ENCODE measurements around the gene ST3GAL4. TPM values are rescaled to one million over a fixed set of nuclear protein-coding genes. Genes with fewer than 3 reads are reported as not detected.

ST3GAL4 gene
- total RNA-seq, 1 experiment from 2014 or later, result 17.3 TPM

DNA sequence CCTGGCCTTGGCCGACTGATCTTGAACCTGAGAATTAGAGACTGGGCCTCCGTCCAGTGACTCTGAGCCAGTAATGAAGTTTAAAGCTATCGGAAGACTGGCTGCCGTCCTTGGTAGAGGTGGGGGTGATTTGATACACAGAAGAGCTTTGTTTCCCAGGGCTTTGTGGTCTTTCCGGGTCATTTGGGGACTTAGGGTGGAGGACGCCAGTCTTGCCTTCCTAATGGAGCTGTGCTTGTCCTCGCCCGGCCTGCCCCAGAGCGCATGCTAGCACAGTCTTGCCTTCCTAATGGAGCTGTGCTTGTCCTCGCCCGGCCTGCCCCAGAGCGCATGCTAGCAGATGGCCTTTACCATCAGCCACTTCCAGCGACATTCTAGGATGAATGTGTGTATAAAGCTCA lies 65.8 kb downstream of the ST3GAL4 start (continued):
- TF ChIP-seq TCF7 (CRISPR knock-in tag; IDR thresholded peaks at IDR 0.05; ENCODE audit: low read depth) (no peak), TEAD4 (CRISPR knock-in tag; IDR thresholded peaks at IDR 0.05) (no peak), ZNF263 (CRISPR knock-in tag; IDR thresholded peaks at IDR 0.05; ENCODE audit: low read depth) (no peak), MXD4 (CRISPR knock-in tag; IDR thresholded peaks at IDR 0.05; ENCODE audit: borderline replicate concordance) (no peak), HMGA2 (CRISPR knock-in tag; IDR thresholded peaks at IDR 0.05) (no peak), ESRRA (CRISPR knock-in tag; IDR thresholded peaks at IDR 0.05; ENCODE audit: borderline replicate concordance) (no peak)
- TF ChIP-seq, protein P1, sequence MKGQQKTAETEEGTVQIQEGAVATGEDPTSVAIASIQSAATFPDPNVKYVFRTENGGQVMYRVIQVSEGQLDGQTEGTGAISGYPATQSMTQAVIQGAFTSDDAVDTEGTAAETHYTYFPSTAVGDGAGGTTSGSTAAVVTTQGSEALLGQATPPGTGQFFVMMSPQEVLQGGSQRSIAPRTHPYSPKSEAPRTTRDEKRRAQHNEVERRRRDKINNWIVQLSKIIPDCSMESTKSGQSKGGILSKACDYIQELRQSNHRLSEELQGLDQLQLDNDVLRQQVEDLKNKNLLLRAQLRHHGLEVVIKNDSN (CRISPR knock-in tag; IDR thresholded peaks at IDR 0.05), result no peak
- TF ChIP-seq, protein P2, sequence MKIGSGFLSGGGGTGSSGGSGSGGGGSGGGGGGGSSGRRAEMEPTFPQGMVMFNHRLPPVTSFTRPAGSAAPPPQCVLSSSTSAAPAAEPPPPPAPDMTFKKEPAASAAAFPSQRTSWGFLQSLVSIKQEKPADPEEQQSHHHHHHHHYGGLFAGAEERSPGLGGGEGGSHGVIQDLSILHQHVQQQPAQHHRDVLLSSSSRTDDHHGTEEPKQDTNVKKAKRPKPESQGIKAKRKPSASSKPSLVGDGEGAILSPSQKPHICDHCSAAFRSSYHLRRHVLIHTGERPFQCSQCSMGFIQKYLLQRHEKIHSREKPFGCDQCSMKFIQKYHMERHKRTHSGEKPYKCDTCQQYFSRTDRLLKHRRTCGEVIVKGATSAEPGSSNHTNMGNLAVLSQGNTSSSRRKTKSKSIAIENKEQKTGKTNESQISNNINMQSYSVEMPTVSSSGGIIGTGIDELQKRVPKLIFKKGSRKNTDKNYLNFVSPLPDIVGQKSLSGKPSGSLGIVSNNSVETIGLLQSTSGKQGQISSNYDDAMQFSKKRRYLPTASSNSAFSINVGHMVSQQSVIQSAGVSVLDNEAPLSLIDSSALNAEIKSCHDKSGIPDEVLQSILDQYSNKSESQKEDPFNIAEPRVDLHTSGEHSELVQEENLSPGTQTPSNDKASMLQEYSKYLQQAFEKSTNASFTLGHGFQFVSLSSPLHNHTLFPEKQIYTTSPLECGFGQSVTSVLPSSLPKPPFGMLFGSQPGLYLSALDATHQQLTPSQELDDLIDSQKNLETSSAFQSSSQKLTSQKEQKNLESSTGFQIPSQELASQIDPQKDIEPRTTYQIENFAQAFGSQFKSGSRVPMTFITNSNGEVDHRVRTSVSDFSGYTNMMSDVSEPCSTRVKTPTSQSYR (CRISPR knock-in tag; IDR thresholded peaks at IDR 0.05), result no peak
- TF ChIP-seq, protein P3, sequence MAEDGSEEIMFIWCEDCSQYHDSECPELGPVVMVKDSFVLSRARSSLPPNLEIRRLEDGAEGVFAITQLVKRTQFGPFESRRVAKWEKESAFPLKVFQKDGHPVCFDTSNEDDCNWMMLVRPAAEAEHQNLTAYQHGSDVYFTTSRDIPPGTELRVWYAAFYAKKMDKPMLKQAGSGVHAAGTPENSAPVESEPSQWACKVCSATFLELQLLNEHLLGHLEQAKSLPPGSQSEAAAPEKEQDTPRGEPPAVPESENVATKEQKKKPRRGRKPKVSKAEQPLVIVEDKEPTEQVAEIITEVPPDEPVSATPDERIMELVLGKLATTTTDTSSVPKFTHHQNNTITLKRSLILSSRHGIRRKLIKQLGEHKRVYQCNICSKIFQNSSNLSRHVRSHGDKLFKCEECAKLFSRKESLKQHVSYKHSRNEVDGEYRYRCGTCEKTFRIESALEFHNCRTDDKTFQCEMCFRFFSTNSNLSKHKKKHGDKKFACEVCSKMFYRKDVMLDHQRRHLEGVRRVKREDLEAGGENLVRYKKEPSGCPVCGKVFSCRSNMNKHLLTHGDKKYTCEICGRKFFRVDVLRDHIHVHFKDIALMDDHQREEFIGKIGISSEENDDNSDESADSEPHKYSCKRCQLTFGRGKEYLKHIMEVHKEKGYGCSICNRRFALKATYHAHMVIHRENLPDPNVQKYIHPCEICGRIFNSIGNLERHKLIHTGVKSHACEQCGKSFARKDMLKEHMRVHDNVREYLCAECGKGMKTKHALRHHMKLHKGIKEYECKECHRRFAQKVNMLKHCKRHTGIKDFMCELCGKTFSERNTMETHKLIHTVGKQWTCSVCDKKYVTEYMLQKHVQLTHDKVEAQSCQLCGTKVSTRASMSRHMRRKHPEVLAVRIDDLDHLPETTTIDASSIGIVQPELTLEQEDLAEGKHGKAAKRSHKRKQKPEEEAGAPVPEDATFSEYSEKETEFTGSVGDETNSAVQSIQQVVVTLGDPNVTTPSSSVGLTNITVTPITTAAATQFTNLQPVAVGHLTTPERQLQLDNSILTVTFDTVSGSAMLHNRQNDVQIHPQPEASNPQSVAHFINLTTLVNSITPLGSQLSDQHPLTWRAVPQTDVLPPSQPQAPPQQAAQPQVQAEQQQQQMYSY (CRISPR knock-in tag; IDR thresholded peaks at IDR 0.05), result no peak

DNA sequence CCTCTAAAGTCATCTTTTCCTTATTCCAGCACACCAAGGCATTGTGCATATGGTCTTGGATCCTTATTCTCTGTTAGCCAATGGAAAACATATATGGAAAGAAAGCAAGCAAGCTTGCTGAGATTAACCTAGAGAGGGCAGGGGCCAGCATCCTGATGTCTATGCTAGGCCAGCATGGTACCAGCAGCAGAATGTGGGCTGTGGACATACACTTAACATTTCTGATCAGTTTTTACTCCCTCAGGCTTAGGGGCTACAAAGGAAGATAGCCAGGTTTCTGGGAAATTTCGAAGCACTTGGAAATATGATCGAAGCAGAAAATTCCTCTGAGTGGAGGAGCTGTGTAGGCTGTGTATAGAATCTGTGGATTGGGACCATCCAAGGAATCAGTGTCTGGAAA lies 67.0 kb downstream of the ST3GAL4 start:
- Mint-ChIP-seq H3K27ac (no peak overlapping the region), H3K36me3 (no peaks in the 10 kb centered on the region), H3K9me3 (no peaks in the 10 kb centered on the region), H3K4me3 (no peak overlapping the region), H3K27me3 (ENCODE audit: low read depth) (peaks cover under 1% of the 10 kb centered on the region; the same call in 1 of the 2 replicates), H3K4me1 (peaks cover 10% of the 10 kb centered on the region)
- ATAC-seq (no peak), DNase-seq (ENCODE audit: low spot score) (no peak)
- ChIA-PET POLR2A (no interaction called here), CTCF (interaction anchor here (0.6 kb wide), 1 partner anchor 10 kb away, joined by 3 read pairs; no protein-coding TSS in a partner anchor)
- no peak for TF ChIP-seq RORB (CRISPR knock-in tag; IDR thresholded peaks at IDR 0.05)
- TF ChIP-seq, protein P4, sequence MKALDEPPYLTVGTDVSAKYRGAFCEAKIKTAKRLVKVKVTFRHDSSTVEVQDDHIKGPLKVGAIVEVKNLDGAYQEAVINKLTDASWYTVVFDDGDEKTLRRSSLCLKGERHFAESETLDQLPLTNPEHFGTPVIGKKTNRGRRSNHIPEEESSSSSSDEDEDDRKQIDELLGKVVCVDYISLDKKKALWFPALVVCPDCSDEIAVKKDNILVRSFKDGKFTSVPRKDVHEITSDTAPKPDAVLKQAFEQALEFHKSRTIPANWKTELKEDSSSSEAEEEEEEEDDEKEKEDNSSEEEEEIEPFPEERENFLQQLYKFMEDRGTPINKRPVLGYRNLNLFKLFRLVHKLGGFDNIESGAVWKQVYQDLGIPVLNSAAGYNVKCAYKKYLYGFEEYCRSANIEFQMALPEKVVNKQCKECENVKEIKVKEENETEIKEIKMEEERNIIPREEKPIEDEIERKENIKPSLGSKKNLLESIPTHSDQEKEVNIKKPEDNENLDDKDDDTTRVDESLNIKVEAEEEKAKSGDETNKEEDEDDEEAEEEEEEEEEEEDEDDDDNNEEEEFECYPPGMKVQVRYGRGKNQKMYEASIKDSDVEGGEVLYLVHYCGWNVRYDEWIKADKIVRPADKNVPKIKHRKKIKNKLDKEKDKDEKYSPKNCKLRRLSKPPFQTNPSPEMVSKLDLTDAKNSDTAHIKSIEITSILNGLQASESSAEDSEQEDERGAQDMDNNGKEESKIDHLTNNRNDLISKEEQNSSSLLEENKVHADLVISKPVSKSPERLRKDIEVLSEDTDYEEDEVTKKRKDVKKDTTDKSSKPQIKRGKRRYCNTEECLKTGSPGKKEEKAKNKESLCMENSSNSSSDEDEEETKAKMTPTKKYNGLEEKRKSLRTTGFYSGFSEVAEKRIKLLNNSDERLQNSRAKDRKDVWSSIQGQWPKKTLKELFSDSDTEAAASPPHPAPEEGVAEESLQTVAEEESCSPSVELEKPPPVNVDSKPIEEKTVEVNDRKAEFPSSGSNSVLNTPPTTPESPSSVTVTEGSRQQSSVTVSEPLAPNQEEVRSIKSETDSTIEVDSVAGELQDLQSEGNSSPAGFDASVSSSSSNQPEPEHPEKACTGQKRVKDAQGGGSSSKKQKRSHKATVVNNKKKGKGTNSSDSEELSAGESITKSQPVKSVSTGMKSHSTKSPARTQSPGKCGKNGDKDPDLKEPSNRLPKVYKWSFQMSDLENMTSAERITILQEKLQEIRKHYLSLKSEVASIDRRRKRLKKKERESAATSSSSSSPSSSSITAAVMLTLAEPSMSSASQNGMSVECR (CRISPR knock-in tag; IDR thresholded peaks at IDR 0.05; ENCODE audit: borderline replicate concordance), result no peak
- TF ChIP-seq, protein P5, sequence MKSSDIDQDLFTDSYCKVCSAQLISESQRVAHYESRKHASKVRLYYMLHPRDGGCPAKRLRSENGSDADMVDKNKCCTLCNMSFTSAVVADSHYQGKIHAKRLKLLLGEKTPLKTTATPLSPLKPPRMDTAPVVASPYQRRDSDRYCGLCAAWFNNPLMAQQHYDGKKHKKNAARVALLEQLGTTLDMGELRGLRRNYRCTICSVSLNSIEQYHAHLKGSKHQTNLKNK (CRISPR knock-in tag; IDR thresholded peaks at IDR 0.05), result no peak
- TF ChIP-seq ZBTB21 (CRISPR knock-in tag; IDR thresholded peaks at IDR 0.05; ENCODE audit: borderline replicate concordance), result no peak
- TF ChIP-seq ZNF219 (CRISPR knock-in tag; IDR thresholded peaks at IDR 0.05; ENCODE audit: borderline replicate concordance), result no peak
- TF ChIP-seq HMGA2 (CRISPR knock-in tag; IDR thresholded peaks at IDR 0.05), result no peak
- TF ChIP-seq, protein P6, sequence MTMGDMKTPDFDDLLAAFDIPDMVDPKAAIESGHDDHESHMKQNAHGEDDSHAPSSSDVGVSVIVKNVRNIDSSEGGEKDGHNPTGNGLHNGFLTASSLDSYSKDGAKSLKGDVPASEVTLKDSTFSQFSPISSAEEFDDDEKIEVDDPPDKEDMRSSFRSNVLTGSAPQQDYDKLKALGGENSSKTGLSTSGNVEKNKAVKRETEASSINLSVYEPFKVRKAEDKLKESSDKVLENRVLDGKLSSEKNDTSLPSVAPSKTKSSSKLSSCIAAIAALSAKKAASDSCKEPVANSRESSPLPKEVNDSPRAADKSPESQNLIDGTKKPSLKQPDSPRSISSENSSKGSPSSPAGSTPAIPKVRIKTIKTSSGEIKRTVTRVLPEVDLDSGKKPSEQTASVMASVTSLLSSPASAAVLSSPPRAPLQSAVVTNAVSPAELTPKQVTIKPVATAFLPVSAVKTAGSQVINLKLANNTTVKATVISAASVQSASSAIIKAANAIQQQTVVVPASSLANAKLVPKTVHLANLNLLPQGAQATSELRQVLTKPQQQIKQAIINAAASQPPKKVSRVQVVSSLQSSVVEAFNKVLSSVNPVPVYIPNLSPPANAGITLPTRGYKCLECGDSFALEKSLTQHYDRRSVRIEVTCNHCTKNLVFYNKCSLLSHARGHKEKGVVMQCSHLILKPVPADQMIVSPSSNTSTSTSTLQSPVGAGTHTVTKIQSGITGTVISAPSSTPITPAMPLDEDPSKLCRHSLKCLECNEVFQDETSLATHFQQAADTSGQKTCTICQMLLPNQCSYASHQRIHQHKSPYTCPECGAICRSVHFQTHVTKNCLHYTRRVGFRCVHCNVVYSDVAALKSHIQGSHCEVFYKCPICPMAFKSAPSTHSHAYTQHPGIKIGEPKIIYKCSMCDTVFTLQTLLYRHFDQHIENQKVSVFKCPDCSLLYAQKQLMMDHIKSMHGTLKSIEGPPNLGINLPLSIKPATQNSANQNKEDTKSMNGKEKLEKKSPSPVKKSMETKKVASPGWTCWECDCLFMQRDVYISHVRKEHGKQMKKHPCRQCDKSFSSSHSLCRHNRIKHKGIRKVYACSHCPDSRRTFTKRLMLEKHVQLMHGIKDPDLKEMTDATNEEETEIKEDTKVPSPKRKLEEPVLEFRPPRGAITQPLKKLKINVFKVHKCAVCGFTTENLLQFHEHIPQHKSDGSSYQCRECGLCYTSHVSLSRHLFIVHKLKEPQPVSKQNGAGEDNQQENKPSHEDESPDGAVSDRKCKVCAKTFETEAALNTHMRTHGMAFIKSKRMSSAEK (CRISPR knock-in tag; IDR thresholded peaks at IDR 0.05; ENCODE audit: borderline replicate concordance), result no peak
- TF ChIP-seq, protein P7, sequence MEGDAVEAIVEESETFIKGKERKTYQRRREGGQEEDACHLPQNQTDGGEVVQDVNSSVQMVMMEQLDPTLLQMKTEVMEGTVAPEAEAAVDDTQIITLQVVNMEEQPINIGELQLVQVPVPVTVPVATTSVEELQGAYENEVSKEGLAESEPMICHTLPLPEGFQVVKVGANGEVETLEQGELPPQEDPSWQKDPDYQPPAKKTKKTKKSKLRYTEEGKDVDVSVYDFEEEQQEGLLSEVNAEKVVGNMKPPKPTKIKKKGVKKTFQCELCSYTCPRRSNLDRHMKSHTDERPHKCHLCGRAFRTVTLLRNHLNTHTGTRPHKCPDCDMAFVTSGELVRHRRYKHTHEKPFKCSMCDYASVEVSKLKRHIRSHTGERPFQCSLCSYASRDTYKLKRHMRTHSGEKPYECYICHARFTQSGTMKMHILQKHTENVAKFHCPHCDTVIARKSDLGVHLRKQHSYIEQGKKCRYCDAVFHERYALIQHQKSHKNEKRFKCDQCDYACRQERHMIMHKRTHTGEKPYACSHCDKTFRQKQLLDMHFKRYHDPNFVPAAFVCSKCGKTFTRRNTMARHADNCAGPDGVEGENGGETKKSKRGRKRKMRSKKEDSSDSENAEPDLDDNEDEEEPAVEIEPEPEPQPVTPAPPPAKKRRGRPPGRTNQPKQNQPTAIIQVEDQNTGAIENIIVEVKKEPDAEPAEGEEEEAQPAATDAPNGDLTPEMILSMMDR (IDR thresholded peaks at IDR 0.05), result no peak
